G401.6 (cell line): ENCODE measurements around the gene TRMT112.
A peak's percentile ranks its signal among the peaks of the same experiment; 100 is the strongest.

Experiments used
- FAIRE-seq: peaks from 2 replicates; lab custom pipeline; 2012; peaks lifted over from hg19 to GRCh38; lab: Jason Lieb, UNC

Gene TRMT112

DNA sequence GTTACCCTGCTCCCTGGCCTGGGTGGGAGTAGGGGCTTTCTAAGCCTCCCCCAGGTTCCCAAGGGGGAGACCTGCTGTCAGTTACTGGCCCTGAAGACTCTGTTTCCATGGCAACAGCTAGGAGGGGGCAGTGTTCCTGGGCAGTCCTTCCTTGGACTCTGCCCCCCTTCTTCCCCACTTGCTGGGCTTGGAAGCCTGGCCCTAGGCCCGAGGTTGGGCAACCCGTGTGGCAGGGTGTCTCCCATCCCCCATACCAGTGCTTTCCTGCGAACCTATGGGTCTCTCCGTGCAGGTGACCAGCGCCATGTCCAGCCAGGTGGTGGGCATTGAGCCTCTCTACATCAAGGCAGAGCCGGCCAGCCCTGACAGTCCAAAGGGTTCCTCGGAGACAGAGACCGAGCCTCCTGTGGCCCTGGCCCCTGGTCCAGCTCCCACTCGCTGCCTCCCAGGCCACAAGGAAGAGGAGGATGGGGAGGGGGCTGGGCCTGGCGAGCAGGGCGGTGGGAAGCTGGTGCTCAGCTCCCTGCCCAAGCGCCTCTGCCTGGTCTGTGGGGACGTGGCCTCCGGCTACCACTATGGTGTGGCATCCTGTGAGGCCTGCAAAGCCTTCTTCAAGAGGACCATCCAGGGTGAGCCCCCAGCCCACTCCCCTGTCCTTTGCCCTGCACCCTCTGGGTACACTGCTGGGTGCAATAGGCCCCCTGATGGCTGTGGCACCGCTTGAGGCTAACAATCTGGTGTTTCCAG, 10.3 kb downstream of the TRMT112 start:
- FAIRE-seq, result no peak

DNA sequence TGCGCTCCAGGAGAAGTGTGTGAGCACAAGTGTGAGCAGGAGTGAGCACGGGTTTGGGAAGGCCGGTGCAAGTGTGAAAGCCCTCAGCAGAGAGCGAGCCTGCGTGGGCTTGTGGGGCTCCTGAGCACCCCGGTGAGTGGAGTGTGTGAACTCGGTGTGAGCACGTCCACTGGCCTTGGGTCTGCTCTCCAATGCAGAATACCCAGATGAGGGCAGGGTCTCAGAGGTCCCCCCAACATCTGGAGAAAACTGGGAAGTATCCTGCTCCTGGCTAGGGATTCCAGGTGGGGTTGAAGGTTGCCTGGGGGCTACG, 10.8 kb downstream of the TRMT112 start:
- FAIRE-seq, result no peak

DNA sequence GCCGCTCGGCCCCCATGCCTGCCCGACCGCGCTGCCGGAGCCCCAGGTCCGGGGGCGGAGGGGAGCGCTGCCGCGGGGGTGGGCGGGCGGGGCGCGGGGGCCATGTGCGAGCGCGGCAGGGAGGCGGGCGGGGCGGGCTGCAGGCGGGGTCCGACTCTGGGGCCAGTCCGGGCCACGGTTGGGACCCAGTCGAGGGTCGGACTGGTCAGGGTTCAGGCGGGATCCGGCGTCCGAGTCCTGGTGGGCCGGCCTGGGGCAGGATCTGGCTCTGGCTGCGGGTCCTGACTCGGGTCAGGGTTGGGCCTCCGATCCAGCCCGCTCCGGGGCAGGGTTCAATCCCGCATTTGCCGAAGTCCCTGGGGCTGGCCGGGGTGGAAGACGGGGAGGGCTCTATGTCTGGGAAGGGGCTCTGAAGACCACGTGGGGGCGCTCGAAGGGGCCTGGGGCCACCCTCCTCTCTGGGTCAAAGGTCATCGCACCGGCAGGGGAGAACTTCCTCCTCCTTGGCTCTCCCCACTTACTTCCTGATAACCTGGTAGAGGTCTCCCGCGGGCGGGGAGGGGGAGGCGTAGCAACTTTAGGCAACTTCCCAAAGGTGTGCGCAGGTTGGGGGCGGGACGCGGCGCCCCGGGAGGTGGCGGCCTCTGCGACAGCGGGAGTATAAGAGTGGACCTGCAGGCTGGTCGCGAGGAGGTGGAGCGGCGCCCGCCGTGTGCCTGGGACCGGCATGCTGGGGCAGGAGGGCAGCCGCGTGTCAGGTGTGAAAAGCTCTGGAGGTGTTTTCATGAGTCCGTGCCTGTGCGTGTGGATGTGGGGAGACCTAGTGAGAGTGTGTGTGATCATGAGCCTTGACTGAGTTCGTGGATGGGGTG, 11.4 kb downstream of the TRMT112 start:
- no peak for FAIRE-seq

GRCh38 chr11:64305075-64305690, 12.2 kb downstream of the TRMT112 start, which contains the start of gene ESRRA:
Gene ESRRA, plus strand, starts transcription at chr11:64305524. Its CDS starts 1,656 bp downstream, at chr11:64307180.
- peak; percentile 84 for FAIRE-seq

DNA sequence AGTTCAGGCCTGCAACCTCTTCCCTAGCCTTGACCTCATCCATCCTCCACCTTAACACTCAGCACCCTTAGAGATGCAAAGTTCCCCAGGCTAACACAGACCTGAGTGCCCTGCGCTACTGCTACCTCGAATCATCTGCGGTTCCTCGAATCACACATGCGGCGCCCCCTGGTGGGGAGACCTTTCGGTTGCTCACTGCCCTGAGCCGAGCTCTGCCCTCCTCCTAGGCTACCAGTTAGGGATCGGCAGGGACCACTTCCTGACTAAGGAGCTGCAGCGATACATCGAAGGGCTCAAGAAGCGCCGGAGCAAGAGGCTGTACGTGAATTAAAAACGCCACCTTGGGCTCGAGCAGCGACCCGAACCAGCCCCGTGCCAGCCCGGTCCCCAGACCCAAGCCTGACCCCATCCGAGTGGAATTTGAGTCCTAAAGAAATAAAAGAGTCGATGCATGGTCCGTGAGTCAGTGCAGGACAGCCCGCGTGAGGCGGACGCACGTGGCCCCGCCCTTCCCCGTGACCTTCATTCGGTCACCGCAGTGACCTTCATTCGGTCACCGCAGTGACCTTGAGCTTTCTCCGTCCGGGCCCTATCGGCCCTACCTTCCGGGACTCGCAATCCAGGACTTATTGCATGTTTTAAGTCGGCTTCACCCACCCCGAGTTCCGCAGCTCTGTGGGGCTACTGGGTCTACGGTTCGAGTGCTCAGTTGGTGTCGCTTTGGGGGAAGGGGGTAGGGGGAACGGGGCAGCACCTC, 12.9 kb downstream of the TRMT112 start:
- peak; percentile 91 for FAIRE-seq

GRCh38 chr11:64304032-64304315, 13.4 kb downstream of the TRMT112 start:
- FAIRE-seq, result no peak

GRCh38 chr11:64303109-64304031, 14.0 kb downstream of the TRMT112 start:
- no peak for FAIRE-seq

- no peak for FAIRE-seq
Observed at GRCh38 chr11:64299847-64300648, 17.3 kb downstream of the TRMT112 start, which contains the start of gene CATSPERZ. Gene CATSPERZ, plus strand, starts transcription at chr11:64300358. Its CDS starts 53 bp downstream, at chr11:64300411.

DNA sequence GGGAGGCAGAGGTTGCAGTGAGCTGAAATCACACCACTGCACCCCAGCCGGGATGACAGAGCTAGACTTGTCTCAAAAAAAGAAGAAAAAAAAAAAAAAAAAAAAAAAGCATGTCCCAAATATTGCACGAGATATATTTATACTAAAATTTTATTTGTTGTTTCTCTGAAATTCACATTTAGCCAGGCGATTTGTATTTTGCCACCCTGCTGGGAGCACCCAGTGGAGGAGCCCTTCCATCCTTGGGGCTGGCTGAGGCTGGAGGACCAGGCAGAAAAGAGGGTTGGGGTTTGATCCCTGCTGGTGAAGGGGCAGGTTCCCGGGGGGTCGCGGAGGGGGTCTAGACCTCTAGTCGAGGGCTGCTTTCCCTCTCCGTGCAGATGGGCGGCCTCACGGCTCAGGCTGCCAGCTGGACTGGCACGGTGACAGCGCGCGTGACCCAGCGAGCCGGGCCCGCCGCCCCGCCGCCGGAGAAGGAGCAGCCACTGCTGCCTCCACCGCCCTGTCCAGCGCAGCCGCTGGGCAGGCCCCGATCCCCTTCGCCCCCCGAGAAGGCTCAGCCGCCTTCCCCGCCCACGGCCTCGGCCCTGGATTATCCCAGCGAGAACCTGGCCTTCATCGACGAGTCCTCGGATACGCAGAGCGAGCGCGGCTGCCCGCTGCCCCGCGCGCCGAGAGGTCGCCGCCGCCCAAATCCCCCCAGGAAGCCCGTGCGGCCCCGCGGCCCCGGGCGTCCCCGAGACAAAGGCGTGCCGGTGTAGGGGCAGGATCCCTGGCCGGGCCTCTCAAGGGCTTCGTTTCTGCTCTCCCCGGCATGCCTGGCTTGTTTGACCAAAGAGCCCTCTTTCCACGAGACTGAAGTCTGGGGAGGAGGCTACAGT, 18.2 kb downstream of the TRMT112 start:
- no peak for FAIRE-seq

- FAIRE-seq, result no peak
Observed at GRCh38 chr11:64297699-64298358, 19.5 kb downstream of the TRMT112 start.

GRCh38 chr11:64296830-64297698, 20.3 kb downstream of the TRMT112 start:
- no peak for FAIRE-seq

DNA sequence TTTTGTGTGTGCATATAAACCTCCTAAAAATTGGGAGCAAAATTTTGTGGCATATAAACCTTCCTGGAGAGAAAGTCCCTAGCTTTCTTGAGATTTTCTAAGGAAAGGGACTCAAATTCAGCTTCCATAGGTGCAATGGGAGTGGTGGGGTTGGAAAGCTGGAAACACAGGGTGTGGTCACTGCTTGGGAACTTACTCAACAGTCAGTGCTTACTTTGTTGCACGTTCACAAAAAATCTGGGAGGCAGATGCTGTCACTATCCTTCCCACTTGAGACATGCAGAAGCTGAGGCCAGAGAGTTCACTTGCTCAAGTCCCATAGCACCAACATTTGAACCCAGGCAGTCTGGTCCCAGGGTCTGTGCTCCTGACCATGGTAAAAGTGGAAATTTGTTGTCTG, 21.1 kb downstream of the TRMT112 start:
- no peak for FAIRE-seq

DNA sequence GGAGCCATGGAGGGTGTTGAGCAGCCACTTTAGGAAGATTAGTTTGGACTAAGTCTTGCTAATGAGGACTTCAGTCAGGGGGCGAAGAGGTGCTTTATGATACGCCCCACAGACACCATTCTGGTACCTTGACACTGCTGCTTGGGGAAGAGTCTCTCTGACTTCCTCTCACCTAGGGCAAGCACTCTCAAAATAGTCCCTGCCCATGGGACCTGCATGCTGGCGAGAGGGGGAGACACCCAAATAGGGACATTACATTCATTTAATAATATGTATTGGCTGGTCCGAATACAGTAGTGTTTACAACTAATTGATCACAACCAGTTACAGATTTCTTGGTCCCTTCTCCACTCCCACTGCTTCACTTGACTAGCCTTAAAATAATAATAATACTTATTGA, 21.6 kb downstream of the TRMT112 start:
- no peak for FAIRE-seq

DNA sequence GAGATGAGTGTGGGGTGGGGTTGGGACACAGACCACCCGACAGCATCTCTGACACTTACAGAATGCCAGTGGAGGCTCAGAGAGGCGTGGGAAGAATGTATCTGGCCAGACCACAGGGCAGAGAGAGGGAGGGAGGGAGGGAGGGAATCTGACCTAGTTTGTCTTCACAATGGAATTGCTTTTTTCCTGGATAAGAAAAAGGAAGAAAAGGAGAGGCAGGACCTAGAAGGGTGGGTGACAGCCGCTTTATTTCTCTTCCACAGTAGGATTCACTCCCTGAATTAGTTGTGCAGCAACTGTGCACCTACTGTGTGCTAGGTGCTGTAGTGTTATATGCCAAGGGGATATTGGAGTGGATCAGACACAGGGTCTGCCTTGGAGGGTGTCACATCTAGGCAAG, 22.6 kb downstream of the TRMT112 start:
- no peak for FAIRE-seq

GRCh38 chr11:64292460-64293254, 24.7 kb downstream of the TRMT112 start:
- no peak for FAIRE-seq

- no peak for FAIRE-seq
Observed at GRCh38 chr11:64291752-64292459, 25.5 kb downstream of the TRMT112 start.
